ENCODE results near the gene LRRTM3. TPM values are rescaled to one million over a fixed set of nuclear protein-coding genes. Genes with fewer than 3 reads are reported as not detected.

LRRTM3 gene
- polyA plus RNA-seq, 2 of the 4 experiments (the other 2 are of a cell fraction): not detected

- 62% methylated on average over 1 of the region's 1 CpG for WGBS (ENCODE audit: missing lambda C conversion rate)
- Histone ChIP-seq H3K9me3 (no peaks in the 10 kb centered on the region), H3K4me1 (no peaks in the 10 kb centered on the region), H3K27ac (no peak overlapping the region), H3K4me3 (no peak overlapping the region), H3K4me2 (no peak overlapping the region)
- CTCF ChIA-PET: no interaction called here
- ATAC-seq: no peak
- no peak for FAIRE-seq
- POLR2A ChIA-PET: no interaction called here
- no peak for DNase-seq (ENCODE audit: low read depth in 1 of 2, low spot score in 1 of 2)
- TF ChIP-seq USF2 (IDR thresholded peaks at IDR 0.05) (no peak), NR3C1 (IDR thresholded peaks at IDR 0.05) (no peak), JUNB (IDR thresholded peaks at IDR 0.05) (no peak), CEBPB (IDR thresholded peaks at IDR 0.05) (no peak), ZC3H11A (IDR thresholded peaks at IDR 0.05) (no peak)
Measured at GRCh38 chr10:67072654-67073053, 146.8 kb downstream of the LRRTM3 start.

- H3K9me3 ChIP-seq: no peaks in the 10 kb centered on the region
- DNase-seq (ENCODE audit: low read depth in 1 of 2, low spot score in 1 of 2) (no peak), FAIRE-seq (no peak), ATAC-seq (no peak)
- 21% methylated on average over 4 of the region's 4 CpGs for WGBS (ENCODE audit: missing lambda C conversion rate)
- H3K4me2 ChIP-seq: no peak overlapping the region
- POLR2A ChIA-PET: no interaction called here
- CTCF ChIA-PET: no interaction called here
- TF ChIP-seq RCOR1 (IDR thresholded peaks at IDR 0.05; ENCODE audit: low read depth, low read length): no peak
- TF ChIP-seq RAD21 (conservative IDR thresholded peaks at IDR 0.05 in 1 of 2, IDR thresholded peaks at IDR 0.05 in 1 of 2): no peak
- no peak for TF ChIP-seq JUN (IDR thresholded peaks at IDR 0.05)
- TF ChIP-seq RARB (CRISPR knock-in tag; IDR thresholded peaks at IDR 0.05): no peak
- TF ChIP-seq E2F6 (IDR thresholded peaks at IDR 0.05; ENCODE audit: borderline replicate concordance, low read depth): no peak
- no peaks in the 10 kb centered on the region for H3K4me1 ChIP-seq
- no peak overlapping the region for H3K27ac ChIP-seq
- H3K4me3 ChIP-seq: no peak overlapping the region
Measured at GRCh38 chr10:67075491-67075971, 149.7 kb downstream of the LRRTM3 start.

- no peaks in the 10 kb centered on the region for H3K9me3 ChIP-seq
- H3K4me3 ChIP-seq: no peak overlapping the region
- ChIA-PET POLR2A (no interaction called here), CTCF (no interaction called here)
- DNase-seq (ENCODE audit: low read depth in 1 of 2, low spot score in 1 of 2) (no peak), FAIRE-seq (no peak), ATAC-seq (no peak)
- H3K4me1 ChIP-seq: no peaks in the 10 kb centered on the region
- no peak overlapping the region for H3K27ac ChIP-seq
- H3K4me2 ChIP-seq: no peak overlapping the region
- TF ChIP-seq FOSL2 (IDR thresholded peaks at IDR 0.05): no peak
- TF ChIP-seq FOSL2 (CRISPR knock-in tag; IDR thresholded peaks at IDR 0.05): no peak
- no peak for TF ChIP-seq ZNF302 (CRISPR knock-in tag; IDR thresholded peaks at IDR 0.05)
- TF ChIP-seq PBX3 (IDR thresholded peaks at IDR 0.05): no peak
- TF ChIP-seq TP53 (CRISPR knock-in tag; IDR thresholded peaks at IDR 0.05): no peak
- no peak for TF ChIP-seq SMC3 (IDR thresholded peaks at IDR 0.05)
- no peak for TF ChIP-seq MAZ (IDR thresholded peaks at IDR 0.05; ENCODE audit: borderline replicate concordance, low read depth, low read length)
- TF ChIP-seq HMGXB4 (CRISPR knock-in tag; IDR thresholded peaks at IDR 0.05; ENCODE audit: borderline replicate concordance): no peak
- TF ChIP-seq PHF8 (IDR thresholded peaks at IDR 0.05; ENCODE audit: borderline replicate concordance, low read depth): no peak
- no peak for TF ChIP-seq ZFP36 (IDR thresholded peaks at IDR 0.05; ENCODE audit: borderline replicate concordance, partially characterized antibody)
- TF ChIP-seq CBX8 (IDR thresholded peaks at IDR 0.05): no peak
- TF ChIP-seq HOXB5 (CRISPR knock-in tag; IDR thresholded peaks at IDR 0.05): no peak
- TF ChIP-seq RCOR1 (IDR thresholded peaks at IDR 0.05; ENCODE audit: low read depth, low read length): no peak
Measured at GRCh38 chr10:67076144-67076543, 150.3 kb downstream of the LRRTM3 start.
